PC-3 (cell line): ENCODE measurements around the gene GINM1. TPM values are rescaled to one million over a fixed set of nuclear protein-coding genes. Genes with fewer than 3 reads are reported as not detected.

Source experiments
- ATAC-seq: fragments of 200-7000 bp; cut with Tn5 transposase; 2 replicates; pipeline ENCODE4 v1.9.1; 2020; ENCODE audit warnings: mild to moderate bottlenecking, moderate library complexity
- BruUV-seq: library from RNA; stranded (reverse); fragments of 400-500 nt; replicated peaks from 2 replicates; lab custom pipeline; 2021; lab: Mats Ljungman, UMichigan
- CTCF ChIA-PET: fragments of 300-600 bp; sonication (Branson Sonifier 250); formaldehyde crosslinking; loops from one replicate; lab custom pipeline; 2022; ENCODE audit warnings: antibody characterized with exemption; lab: Charles Lee
- POLR2A ChIA-PET: fragments of 300-600 bp; sonication (Branson Sonifier 250); formaldehyde crosslinking; loops from one replicate; lab custom pipeline; 2022; ENCODE audit warnings: antibody characterized with exemption; ENCODE audit not compliant: unreplicated experiment; lab: Charles Lee
- DNase-seq: peaks from one replicate; pipeline ENCODE4 v3.0.0-alpha.2; 2015
- H2AFZ ChIP-seq: fragments of 300-600 bp; sonication (generic); 2 replicates; pipeline ENCODE4 v1.6.0; 2016; ENCODE audit warnings: antibody characterized with exemption, low read length
- H3F3A ChIP-seq: fragments of 300-600 bp; sonication (generic); one replicate; pipeline ENCODE4 v1.6.0; 2017; ENCODE audit warnings: antibody characterized with exemption, low read length, control low read depth, mild to moderate bottlenecking; ENCODE audit not compliant: unreplicated experiment
- H3K27ac ChIP-seq: fragments of 300-600 bp; sonication (generic); 2 replicates; pipeline ENCODE4 v1.5.1; 2016; ENCODE audit warnings: mild to moderate bottlenecking, low read length
- H3K27me3 ChIP-seq: fragments of 300-600 bp; sonication (generic); 2 replicates; pipeline ENCODE4 v1.6.1; 2016; ENCODE audit warnings: low read length, mixed read lengths
- H3K36me3 ChIP-seq: fragments of 300-600 bp; sonication (generic); 2 replicates; pipeline ENCODE4 v1.6.1; 2016; ENCODE audit warnings: low read depth, mixed run types, low read length, mixed read lengths
- H3K4me1 ChIP-seq: fragments of 300-600 bp; sonication (generic); 2 replicates; pipeline ENCODE4 v1.5.1; 2016; ENCODE audit warnings: low read length; ENCODE audit not compliant: insufficient read depth
- H3K4me2 ChIP-seq: fragments of 300-600 bp; sonication (generic); 2 replicates; pipeline ENCODE4 v1.6.0; 2016; ENCODE audit warnings: low read length
- H3K4me3 ChIP-seq: fragments of 300-600 bp; sonication (generic); 2 replicates; pipeline ENCODE4 v1.5.1; 2016; ENCODE audit warnings: mild to moderate bottlenecking, low read length, mixed read lengths
- H3K79me2 ChIP-seq: fragments of 300-600 bp; sonication (generic); 2 replicates; pipeline ENCODE4 v1.6.1; 2017; ENCODE audit warnings: low read length, mixed read lengths
- H3K9ac ChIP-seq: fragments of 300-600 bp; sonication (generic); 2 replicates; pipeline ENCODE4 v1.6.0; 2016; ENCODE audit warnings: mild to moderate bottlenecking, low read length
- H3K9me2 ChIP-seq: fragments of 300-600 bp; sonication (generic); replicated peaks from 2 replicates; pipeline ENCODE4 v1.6.1; 2016; ENCODE audit warnings: mixed run types, low read length, mixed read lengths
- H3K9me3 ChIP-seq: fragments of 300-600 bp; sonication (generic); 2 replicates; pipeline ENCODE4 v1.6.1; 2016; ENCODE audit warnings: low read length, mixed read lengths
- H4K20me1 ChIP-seq: fragments of 300-600 bp; sonication (generic); 2 replicates; pipeline ENCODE4 v1.6.1; 2016; ENCODE audit warnings: low read length, mixed read lengths
- EZH2 ChIP-seq: fragments of 300-600 bp; sonication (generic); IDR thresholded peaks from one replicate; pipeline ENCODE4 v1.6.1; 2017; ENCODE audit warnings: antibody characterized with exemption, mild to moderate bottlenecking, low read length; ENCODE audit not compliant: unreplicated experiment
- EZH2phosphoT487 ChIP-seq: fragments of 300-600 bp; sonication (generic); IDR thresholded peaks from 2 replicates; pipeline ENCODE4 v1.6.1; 2018; ENCODE audit warnings: mild to moderate bottlenecking, antibody characterized with exemption, low read length, borderline replicate concordance
- intact Hi-C: fragments of 100-400 bp; cut with micrococcal nuclease; formaldehyde crosslinking; loops from 2 replicates; pipeline ENCODE4 v1.9.0; 2023
- total RNA-seq: library from RNA; depleted of rRNA; stranded (reverse); fragments of >200 nt; gene quantifications from 2 replicates; pipeline ENCODE4 v1.2.3, GENCODE V29; 2014
- TF ChIP-seq, protein P1 (sequence below): fragments of 300-600 bp; sonication (generic); conservative IDR thresholded peaks from 2 replicates; pipeline ENCODE4 v1.5.1; 2017; ENCODE audit warnings: antibody characterized with exemption, low read depth, mild to moderate bottlenecking, low read length

Gene GINM1
- total RNA-seq, 1 experiment from 2014 or later, result 19.2 TPM

DNA sequence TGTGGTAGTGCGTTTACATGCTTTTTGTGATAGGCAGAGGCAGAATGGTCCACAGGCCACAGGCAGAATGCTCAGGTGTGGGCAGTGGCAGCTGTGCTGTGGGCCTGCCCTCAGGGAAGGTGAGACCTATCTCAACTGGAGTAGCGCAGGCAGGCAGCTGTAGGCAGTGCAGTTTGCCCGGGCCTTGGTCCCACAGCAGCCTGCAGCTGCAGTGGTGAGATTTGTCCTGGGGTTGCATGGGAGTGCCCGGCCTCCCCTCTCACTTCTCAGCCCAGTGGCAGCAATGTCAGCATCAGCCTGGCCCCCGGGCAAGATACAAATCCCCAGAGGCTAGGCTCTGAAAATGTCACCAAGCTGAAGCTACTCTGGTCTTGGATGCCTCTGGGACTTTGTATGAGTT, 14.3 kb upstream of the GINM1 start:
- no peak overlapping the region for H3K4me3 ChIP-seq
- H4K20me1 ChIP-seq, result no peaks in the 10 kb centered on the region
- H3K27ac ChIP-seq, result no peak overlapping the region
- CTCF ChIA-PET, result no interaction called here
- no peaks in the 10 kb centered on the region for H3K79me2 ChIP-seq
- DNase-seq, result no peak
- TF ChIP-seq, protein P1, sequence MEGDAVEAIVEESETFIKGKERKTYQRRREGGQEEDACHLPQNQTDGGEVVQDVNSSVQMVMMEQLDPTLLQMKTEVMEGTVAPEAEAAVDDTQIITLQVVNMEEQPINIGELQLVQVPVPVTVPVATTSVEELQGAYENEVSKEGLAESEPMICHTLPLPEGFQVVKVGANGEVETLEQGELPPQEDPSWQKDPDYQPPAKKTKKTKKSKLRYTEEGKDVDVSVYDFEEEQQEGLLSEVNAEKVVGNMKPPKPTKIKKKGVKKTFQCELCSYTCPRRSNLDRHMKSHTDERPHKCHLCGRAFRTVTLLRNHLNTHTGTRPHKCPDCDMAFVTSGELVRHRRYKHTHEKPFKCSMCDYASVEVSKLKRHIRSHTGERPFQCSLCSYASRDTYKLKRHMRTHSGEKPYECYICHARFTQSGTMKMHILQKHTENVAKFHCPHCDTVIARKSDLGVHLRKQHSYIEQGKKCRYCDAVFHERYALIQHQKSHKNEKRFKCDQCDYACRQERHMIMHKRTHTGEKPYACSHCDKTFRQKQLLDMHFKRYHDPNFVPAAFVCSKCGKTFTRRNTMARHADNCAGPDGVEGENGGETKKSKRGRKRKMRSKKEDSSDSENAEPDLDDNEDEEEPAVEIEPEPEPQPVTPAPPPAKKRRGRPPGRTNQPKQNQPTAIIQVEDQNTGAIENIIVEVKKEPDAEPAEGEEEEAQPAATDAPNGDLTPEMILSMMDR, result no peak
- no peak for TF ChIP-seq EZH2
- TF ChIP-seq EZH2phosphoT487, result no peak
- no peak overlapping the region for H3K4me2 ChIP-seq
- POLR2A ChIA-PET, result no interaction called here
- H3K36me3 ChIP-seq, result no peaks in the 10 kb centered on the region
- H2AFZ ChIP-seq, result no peak overlapping the region
- intact Hi-C loops, result no loop called here
- no peak for ATAC-seq
- H3F3A ChIP-seq, result no peaks in the 10 kb centered on the region
- no peaks in the 10 kb centered on the region for H3K9me3 ChIP-seq
- H3K27me3 ChIP-seq, result no peaks in the 10 kb centered on the region
- H3K9ac ChIP-seq, result no peak overlapping the region
- no peaks in the 10 kb centered on the region for H3K9me2 ChIP-seq
- no TSS peak for BruUV-seq
- H3K4me1 ChIP-seq, result no peaks in the 10 kb centered on the region

DNA sequence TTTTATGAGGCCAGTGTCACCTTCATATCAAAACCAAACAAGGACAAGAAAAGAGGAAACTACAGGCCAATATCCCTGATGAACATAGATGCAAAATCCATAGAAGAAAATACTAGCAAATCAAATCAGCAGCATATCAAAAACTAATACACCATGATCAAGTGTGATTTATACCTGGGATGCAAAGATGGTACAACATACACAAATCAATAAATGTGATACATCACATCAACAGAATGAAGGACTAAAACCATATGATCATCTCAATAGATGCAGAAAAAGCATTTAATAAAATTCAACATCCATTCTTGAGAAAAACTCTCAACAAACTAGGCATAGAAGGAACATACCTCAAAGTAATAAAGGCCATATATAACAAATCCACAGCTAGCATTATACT, 8.1 kb upstream of the GINM1 start:
- no TSS peak for BruUV-seq
- Histone ChIP-seq H3K9me2 (no peaks in the 10 kb centered on the region), H4K20me1 (no peaks in the 10 kb centered on the region), H3K9ac (no peak overlapping the region), H3K9me3 (no peaks in the 10 kb centered on the region), H3F3A (no peaks in the 10 kb centered on the region), H3K4me2 (no peak overlapping the region), H3K79me2 (no peaks in the 10 kb centered on the region), H2AFZ (no peak overlapping the region), H3K4me3 (no peak overlapping the region), H3K27me3 (no peaks in the 10 kb centered on the region), H3K36me3 (no peaks in the 10 kb centered on the region), H3K4me1 (no peaks in the 10 kb centered on the region), H3K27ac (no peak overlapping the region)
- intact Hi-C loops, result no loop called here
- TF ChIP-seq EZH2phosphoT487, result no peak
- ATAC-seq (no peak), DNase-seq (no peak)
- ChIA-PET POLR2A (no interaction called here), CTCF (no interaction called here)

DNA sequence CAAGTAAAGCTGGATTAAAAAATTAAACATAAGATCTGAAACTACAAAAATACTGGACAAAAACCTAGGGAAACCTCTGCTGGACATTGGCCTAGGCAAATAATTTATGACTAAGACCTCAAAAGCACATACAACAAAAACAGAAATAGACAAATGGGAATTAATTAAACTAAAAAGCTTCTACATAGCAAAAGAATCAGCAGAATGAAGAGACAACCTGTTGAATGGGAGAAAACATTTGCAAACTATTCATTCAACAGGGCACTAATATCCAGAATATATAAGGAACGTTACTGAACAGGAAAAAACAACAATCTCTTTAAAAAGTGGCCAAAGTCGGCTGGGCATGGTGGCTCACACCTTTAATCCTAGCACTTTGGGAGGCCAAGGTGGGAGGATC, 6.8 kb upstream of the GINM1 start:
- Histone ChIP-seq H3K9ac (no peak overlapping the region), H2AFZ (no peak overlapping the region), H3K4me3 (no peak overlapping the region), H3K9me3 (no peaks in the 10 kb centered on the region), H3K79me2 (no peaks in the 10 kb centered on the region), H3K4me1 (peaks cover 12% of the 10 kb centered on the region), H4K20me1 (no peaks in the 10 kb centered on the region), H3F3A (no peaks in the 10 kb centered on the region), H3K27me3 (no peaks in the 10 kb centered on the region), H3K9me2 (no peaks in the 10 kb centered on the region), H3K36me3 (no peaks in the 10 kb centered on the region), H3K4me2 (no peak overlapping the region), H3K27ac (no peak overlapping the region)
- intact Hi-C loops, result no loop called here
- ChIA-PET CTCF (no interaction called here), POLR2A (no interaction called here)
- DNase-seq (no peak), ATAC-seq (no peak)
- TF ChIP-seq EZH2 (no peak), EZH2phosphoT487 (no peak)
- TF ChIP-seq, protein P1, result no peak
- BruUV-seq, result no TSS peak
